Neural progenitor cell (in vitro differentiated cells): ENCODE measurements around the gene ACP4. TPM values are rescaled to one million over a fixed set of nuclear protein-coding genes. Genes with fewer than 3 reads are reported as not detected.

Experiments
- DNase-seq: peaks from one replicate; pipeline ENCODE4 v3.0.0-alpha.2; 2016; ENCODE audit warnings: low spot score
- H2AFZ ChIP-seq: fragments of 200-600 bp; sonication (generic); replicated peaks from 2 replicates; pipeline ENCODE4 v1.6.1; 2016; ENCODE audit warnings: antibody characterized with exemption
- H3F3A ChIP-seq: fragments of 200-600 bp; sonication (generic); 2 replicates; pipeline ENCODE4 v1.6.1; 2016; ENCODE audit warnings: antibody characterized with exemption, low read depth
- H3K27ac ChIP-seq: fragments of 200-600 bp; sonication (generic); 2 replicates; pipeline ENCODE4 v1.5.1; 2016; ENCODE audit warnings: mild to moderate bottlenecking
- H3K27me3 ChIP-seq: fragments of 200-600 bp; sonication (generic); 2 replicates; pipeline ENCODE4 v1.6.1; 2016; ENCODE audit warnings: mild to moderate bottlenecking, moderate library complexity
- H3K36me3 ChIP-seq: fragments of 200-600 bp; sonication (generic); 2 replicates; pipeline ENCODE4 v1.5.1; 2016
- H3K4me1 ChIP-seq: fragments of 200-600 bp; sonication (generic); 2 replicates; pipeline ENCODE4 v1.6.1; 2016; ENCODE audit warnings: mixed run types
- H3K4me2 ChIP-seq: fragments of 200-600 bp; sonication (generic); 2 replicates; pipeline ENCODE4 v1.6.1; 2016
- H3K4me3 ChIP-seq: fragments of 200-600 bp; sonication (generic); 2 replicates; pipeline ENCODE4 v1.5.1; 2016
- H3K79me2 ChIP-seq: fragments of 200-600 bp; sonication (generic); 2 replicates; pipeline ENCODE4 v1.6.1; 2016; ENCODE audit warnings: low read depth
- H3K9ac ChIP-seq: fragments of 200-600 bp; sonication (generic); 2 replicates; pipeline ENCODE4 v1.6.1; 2016
- H3K9me3 ChIP-seq: fragments of 200-600 bp; sonication (generic); 2 replicates; pipeline ENCODE4 v1.5.1; 2016; ENCODE audit warnings: low read depth
- H4K20me1 ChIP-seq: fragments of 200-600 bp; sonication (generic); 2 replicates; pipeline ENCODE4 v1.6.1; 2016; ENCODE audit warnings: low read depth
- H3K27ac Mint-ChIP-seq: 3 replicates; pipeline ENCODE4 v1.8.0; 2021; ENCODE audit warnings: mixed read lengths
- H3K27me3 Mint-ChIP-seq: 2 replicates; pipeline ENCODE4 v1.8.0; 2022; ENCODE audit warnings: low read depth, mild to moderate bottlenecking, inconsistent platforms, moderate library complexity, mixed read lengths; ENCODE audit not compliant: insufficient read depth
- H3K36me3 Mint-ChIP-seq: 3 replicates; pipeline ENCODE4 v1.8.0; 2021; ENCODE audit warnings: mixed read lengths
- H3K4me1 Mint-ChIP-seq: 3 replicates; pipeline ENCODE4 v1.8.0; 2021; ENCODE audit warnings: mixed read lengths
- H3K4me3 Mint-ChIP-seq: 3 replicates; pipeline ENCODE4 v1.8.0; 2021; ENCODE audit warnings: mild to moderate bottlenecking, moderate library complexity, mixed read lengths
- H3K9me3 Mint-ChIP-seq: 3 replicates; pipeline ENCODE4 v1.8.0; 2020; ENCODE audit warnings: mixed read lengths
- EZH2 ChIP-seq: fragments of 200-600 bp; sonication (generic); IDR thresholded peaks from 2 replicates; pipeline ENCODE4 v1.6.1; 2017; ENCODE audit warnings: antibody characterized with exemption, mild to moderate bottlenecking, moderate library complexity
- EZH2phosphoT487 ChIP-seq: fragments of 200-600 bp; sonication (generic); IDR thresholded peaks from 2 replicates; pipeline ENCODE4 v1.6.1; 2017; ENCODE audit warnings: antibody characterized with exemption
- total RNA-seq: library from RNA; depleted of rRNA; stranded (reverse); fragments of >200 nt; gene quantifications from 2 replicates; pipeline ENCODE4 v1.2.3, GENCODE V29; 2015; ENCODE audit warnings: low replicate concordance
- TF ChIP-seq, protein P1 (sequence below): fragments of 200-600 bp; sonication (generic); IDR thresholded peaks from 2 replicates; pipeline ENCODE4 v1.5.1; 2017; ENCODE audit warnings: antibody characterized with exemption, mild to moderate bottlenecking

ACP4 gene
- total RNA-seq, 1 donor from 2014 or later: not detected

- Mint-ChIP-seq H3K27ac (no peak overlapping the region), H3K27me3 (peaks cover 29% of the 10 kb centered on the region)
- TF ChIP-seq, protein P1, sequence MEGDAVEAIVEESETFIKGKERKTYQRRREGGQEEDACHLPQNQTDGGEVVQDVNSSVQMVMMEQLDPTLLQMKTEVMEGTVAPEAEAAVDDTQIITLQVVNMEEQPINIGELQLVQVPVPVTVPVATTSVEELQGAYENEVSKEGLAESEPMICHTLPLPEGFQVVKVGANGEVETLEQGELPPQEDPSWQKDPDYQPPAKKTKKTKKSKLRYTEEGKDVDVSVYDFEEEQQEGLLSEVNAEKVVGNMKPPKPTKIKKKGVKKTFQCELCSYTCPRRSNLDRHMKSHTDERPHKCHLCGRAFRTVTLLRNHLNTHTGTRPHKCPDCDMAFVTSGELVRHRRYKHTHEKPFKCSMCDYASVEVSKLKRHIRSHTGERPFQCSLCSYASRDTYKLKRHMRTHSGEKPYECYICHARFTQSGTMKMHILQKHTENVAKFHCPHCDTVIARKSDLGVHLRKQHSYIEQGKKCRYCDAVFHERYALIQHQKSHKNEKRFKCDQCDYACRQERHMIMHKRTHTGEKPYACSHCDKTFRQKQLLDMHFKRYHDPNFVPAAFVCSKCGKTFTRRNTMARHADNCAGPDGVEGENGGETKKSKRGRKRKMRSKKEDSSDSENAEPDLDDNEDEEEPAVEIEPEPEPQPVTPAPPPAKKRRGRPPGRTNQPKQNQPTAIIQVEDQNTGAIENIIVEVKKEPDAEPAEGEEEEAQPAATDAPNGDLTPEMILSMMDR: no peak
- no peak for TF ChIP-seq EZH2
- no peak for TF ChIP-seq EZH2phosphoT487
These were observed 22.3 kb downstream of the ACP4 start for GRCh38 chr19:50812474-50812873.

GRCh38 chr19:50814883-50815282 lies 24.7 kb downstream of the ACP4 start:
- H3K4me3 Mint-ChIP-seq: no peak overlapping the region
- H3K27ac Mint-ChIP-seq: no peak overlapping the region
- peaks cover 43% of the 10 kb centered on the region for H3K27me3 Mint-ChIP-seq
- Histone ChIP-seq H3K79me2 (no peaks in the 10 kb centered on the region), H3K9me3 (no peaks in the 10 kb centered on the region), H3K4me3 (no peak overlapping the region), H3K9ac (no peak overlapping the region), H3K4me1 (no peaks in the 10 kb centered on the region), H3K27ac (no peak overlapping the region), H3K4me2 (no peak overlapping the region), H3F3A (no peaks in the 10 kb centered on the region), H3K36me3 (no peaks in the 10 kb centered on the region), H3K27me3 (peaks cover 68% of the 10 kb centered on the region), H2AFZ (no peak overlapping the region), H4K20me1 (no peaks in the 10 kb centered on the region)
- peaks cover 6% of the 10 kb centered on the region for H3K4me1 Mint-ChIP-seq
- DNase-seq: no peak
- no peak for TF ChIP-seq EZH2
- no peak for TF ChIP-seq EZH2phosphoT487
- TF ChIP-seq, protein P1: no peak
- no peaks in the 10 kb centered on the region for H3K36me3 Mint-ChIP-seq
- H3K9me3 Mint-ChIP-seq: peaks cover 19% of the 10 kb centered on the region

More at GRCh38 chr19:50812474-50812873, 22.3 kb downstream of the ACP4 start:
- Histone ChIP-seq H3K4me2 (no peak overlapping the region), H3F3A (no peaks in the 10 kb centered on the region), H3K79me2 (no peaks in the 10 kb centered on the region), H3K27me3 (peaks cover 67% of the 10 kb centered on the region), H3K27ac (no peak overlapping the region), H3K9ac (no peak overlapping the region), H3K36me3 (no peaks in the 10 kb centered on the region), H4K20me1 (no peaks in the 10 kb centered on the region), H3K4me3 (no peak overlapping the region), H2AFZ (no peak overlapping the region), H3K9me3 (no peaks in the 10 kb centered on the region), H3K4me1 (no peaks in the 10 kb centered on the region)
- DNase-seq: no peak
- Mint-ChIP-seq H3K36me3 (no peaks in the 10 kb centered on the region), H3K4me3 (peak overlapping the region; percentile 16), H3K9me3 (peaks cover 12% of the 10 kb centered on the region), H3K4me1 (no peaks in the 10 kb centered on the region)

DNA sequence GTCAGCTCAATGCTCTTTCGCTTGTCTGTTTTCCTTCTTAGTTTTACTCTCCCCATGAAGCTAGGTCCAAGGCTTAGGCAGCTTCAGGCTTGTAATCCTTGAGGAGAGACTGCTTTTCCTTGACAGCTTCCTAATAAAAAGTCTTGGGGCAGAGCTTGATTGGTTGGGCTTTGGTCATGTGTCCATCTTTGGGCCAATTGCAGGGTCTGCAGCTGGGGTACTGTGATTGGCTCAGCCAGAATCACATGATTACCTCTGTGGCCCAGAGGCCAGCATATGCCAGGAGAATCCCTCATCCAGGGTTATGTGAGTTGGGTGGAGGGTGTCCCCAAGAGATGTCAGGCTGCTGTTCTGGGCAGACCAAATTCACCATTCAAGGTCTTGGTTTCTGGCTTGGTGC lies 25.2 kb downstream of the ACP4 start:
- no peaks in the 10 kb centered on the region for H3F3A ChIP-seq
- DNase-seq: no peak
- no peaks in the 10 kb centered on the region for H3K4me1 ChIP-seq

More for the DNA sequence above, 25.2 kb downstream of the ACP4 start:
- Mint-ChIP-seq H3K4me1 (peaks cover 9% of the 10 kb centered on the region), H3K27ac (no peak overlapping the region), H3K4me3 (no peak overlapping the region), H3K9me3 (peaks cover 18% of the 10 kb centered on the region), H3K36me3 (no peaks in the 10 kb centered on the region), H3K27me3 (peaks cover 46% of the 10 kb centered on the region)
- Histone ChIP-seq H3K9me3 (no peaks in the 10 kb centered on the region), H3K27ac (no peak overlapping the region), H3K4me3 (no peak overlapping the region), H2AFZ (no peak overlapping the region), H4K20me1 (no peaks in the 10 kb centered on the region), H3K36me3 (no peaks in the 10 kb centered on the region), H3K4me2 (no peak overlapping the region), H3K9ac (no peak overlapping the region), H3K27me3 (peaks cover 69% of the 10 kb centered on the region), H3K79me2 (no peaks in the 10 kb centered on the region)
- TF ChIP-seq EZH2phosphoT487 (no peak), EZH2 (no peak)
- TF ChIP-seq, protein P1: no peak
